ENCODE data around the gene PRKD2.

The PRKD2 gene

DNA sequence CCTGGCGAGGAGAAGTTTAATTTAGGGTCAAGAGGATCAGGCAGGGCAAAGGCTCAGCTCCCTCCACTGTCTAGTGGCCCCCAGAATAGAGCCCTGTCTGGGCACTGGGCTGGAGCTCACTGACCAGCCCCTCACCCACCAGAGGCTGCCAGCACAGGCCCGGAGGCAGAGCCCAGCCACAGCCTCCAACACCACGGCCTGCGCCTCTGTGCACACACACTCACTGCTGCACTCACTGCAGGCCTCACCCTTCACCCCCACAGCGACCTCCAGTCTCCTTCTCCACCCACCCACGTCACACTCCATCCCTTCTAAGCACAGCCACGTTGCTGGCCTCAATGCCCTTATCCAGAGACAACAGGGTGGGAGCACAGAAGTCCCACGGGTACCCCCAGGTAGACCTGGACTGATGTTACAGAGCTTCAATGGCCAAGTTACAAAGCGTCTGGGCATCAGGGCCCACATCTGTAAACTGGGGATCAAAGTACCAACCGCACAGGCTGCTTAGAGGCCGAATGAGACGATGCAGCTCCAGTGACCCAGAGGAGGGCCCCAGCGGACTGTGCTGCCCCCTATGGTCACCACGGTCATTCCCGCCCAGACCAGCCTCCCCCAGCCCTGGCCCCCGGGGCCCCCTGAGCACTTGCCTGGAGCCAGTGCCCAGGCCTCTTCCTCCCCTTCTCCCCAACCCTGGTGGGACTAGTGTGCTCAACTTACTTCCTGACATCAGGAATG, 4.5 kb upstream of the PRKD2 start:
- Histone ChIP-seq H2AFZ (ENCODE audit: low read depth, low read length) (no peak overlapping the region), H3K4me1 (ENCODE audit: low read length) (peaks cover 30% of the 10 kb centered on the region), H4K20me1 (ENCODE audit: insufficient read depth, low read length) (peaks cover 9% of the 10 kb centered on the region; the same call in 1 of the 2 replicates), H3K36me3 (replicated peaks; ENCODE audit: low read depth, low read length) (peaks cover 51% of the 10 kb centered on the region), H3K4me2 (ENCODE audit: low read length) (no peak overlapping the region), H3K27me3 (ENCODE audit: low read depth, low read length) (no peaks in the 10 kb centered on the region), H3K9ac (ENCODE audit: low read length) (no peak overlapping the region), H3K79me2 (ENCODE audit: low read length) (peaks cover 4% of the 10 kb centered on the region), H3K9me3 (ENCODE audit: insufficient read depth, low read length) (no peaks in the 10 kb centered on the region), H3K4me3 (ENCODE audit: low read length) (no peak overlapping the region), H3K27ac (ENCODE audit: low read length) (no peak overlapping the region)
- TF ChIP-seq, protein P1, sequence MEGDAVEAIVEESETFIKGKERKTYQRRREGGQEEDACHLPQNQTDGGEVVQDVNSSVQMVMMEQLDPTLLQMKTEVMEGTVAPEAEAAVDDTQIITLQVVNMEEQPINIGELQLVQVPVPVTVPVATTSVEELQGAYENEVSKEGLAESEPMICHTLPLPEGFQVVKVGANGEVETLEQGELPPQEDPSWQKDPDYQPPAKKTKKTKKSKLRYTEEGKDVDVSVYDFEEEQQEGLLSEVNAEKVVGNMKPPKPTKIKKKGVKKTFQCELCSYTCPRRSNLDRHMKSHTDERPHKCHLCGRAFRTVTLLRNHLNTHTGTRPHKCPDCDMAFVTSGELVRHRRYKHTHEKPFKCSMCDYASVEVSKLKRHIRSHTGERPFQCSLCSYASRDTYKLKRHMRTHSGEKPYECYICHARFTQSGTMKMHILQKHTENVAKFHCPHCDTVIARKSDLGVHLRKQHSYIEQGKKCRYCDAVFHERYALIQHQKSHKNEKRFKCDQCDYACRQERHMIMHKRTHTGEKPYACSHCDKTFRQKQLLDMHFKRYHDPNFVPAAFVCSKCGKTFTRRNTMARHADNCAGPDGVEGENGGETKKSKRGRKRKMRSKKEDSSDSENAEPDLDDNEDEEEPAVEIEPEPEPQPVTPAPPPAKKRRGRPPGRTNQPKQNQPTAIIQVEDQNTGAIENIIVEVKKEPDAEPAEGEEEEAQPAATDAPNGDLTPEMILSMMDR (IDR thresholded peaks at IDR 0.05; ENCODE audit: low read depth, low read length) = no peak

DNA sequence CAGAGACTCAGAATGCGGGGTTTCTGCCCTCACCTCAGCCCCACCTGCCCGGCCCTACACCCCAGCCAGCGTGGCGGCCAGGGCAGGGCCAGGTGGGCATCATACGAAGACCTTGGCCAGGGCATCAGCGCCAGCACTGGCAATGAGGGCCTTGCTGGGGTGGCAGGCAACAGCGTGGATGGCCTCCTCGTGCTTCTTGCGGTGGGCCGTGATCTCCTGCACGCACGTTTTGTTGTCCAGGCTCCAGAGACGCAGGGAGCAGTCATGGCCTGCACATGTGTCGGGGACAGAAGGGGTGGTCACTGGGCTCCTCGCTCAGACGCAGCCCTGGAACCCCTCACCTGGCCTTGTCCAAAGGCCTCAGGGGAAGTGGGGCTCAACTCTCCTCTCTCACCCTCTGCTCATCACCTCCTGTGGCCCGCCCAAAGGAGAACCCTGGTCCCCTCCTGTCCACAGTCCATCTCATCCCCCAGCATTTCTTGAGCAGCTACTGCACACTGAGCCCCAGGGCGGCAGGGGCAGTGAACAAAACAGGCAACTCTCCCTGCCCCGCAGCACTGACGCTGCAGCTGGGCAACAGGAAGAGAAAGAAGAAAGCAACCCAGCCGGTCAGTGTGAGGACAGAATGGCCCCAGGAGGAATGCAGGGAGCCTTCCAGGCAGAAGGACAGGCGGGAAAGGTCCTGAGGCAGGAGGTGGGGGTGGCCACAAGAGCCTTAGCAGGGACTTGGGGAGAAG, 3.8 kb upstream of the PRKD2 start:
- Histone ChIP-seq H3K79me2 (ENCODE audit: low read length) (peaks cover 11% of the 10 kb centered on the region), H2AFZ (ENCODE audit: low read depth, low read length) (no peak overlapping the region), H3K9ac (ENCODE audit: low read length) (no peak overlapping the region), H3K4me2 (ENCODE audit: low read length) (no peak overlapping the region), H4K20me1 (ENCODE audit: insufficient read depth, low read length) (peaks cover 5% of the 10 kb centered on the region; the same call in 1 of the 2 replicates), H3K9me3 (ENCODE audit: insufficient read depth, low read length) (no peaks in the 10 kb centered on the region), H3K27ac (ENCODE audit: low read length) (no peak overlapping the region), H3K36me3 (replicated peaks; ENCODE audit: low read depth, low read length) (peaks cover 45% of the 10 kb centered on the region), H3K4me3 (ENCODE audit: low read length) (no peak overlapping the region), H3K27me3 (ENCODE audit: low read depth, low read length) (no peaks in the 10 kb centered on the region), H3K4me1 (ENCODE audit: low read length) (peaks cover 31% of the 10 kb centered on the region)
- no peak for TF ChIP-seq EZH2phosphoT487 (IDR thresholded peaks at IDR 0.05; ENCODE audit: low read depth)
- TF ChIP-seq, protein P1 (IDR thresholded peaks at IDR 0.05; ENCODE audit: low read depth, low read length) = no peak

DNA sequence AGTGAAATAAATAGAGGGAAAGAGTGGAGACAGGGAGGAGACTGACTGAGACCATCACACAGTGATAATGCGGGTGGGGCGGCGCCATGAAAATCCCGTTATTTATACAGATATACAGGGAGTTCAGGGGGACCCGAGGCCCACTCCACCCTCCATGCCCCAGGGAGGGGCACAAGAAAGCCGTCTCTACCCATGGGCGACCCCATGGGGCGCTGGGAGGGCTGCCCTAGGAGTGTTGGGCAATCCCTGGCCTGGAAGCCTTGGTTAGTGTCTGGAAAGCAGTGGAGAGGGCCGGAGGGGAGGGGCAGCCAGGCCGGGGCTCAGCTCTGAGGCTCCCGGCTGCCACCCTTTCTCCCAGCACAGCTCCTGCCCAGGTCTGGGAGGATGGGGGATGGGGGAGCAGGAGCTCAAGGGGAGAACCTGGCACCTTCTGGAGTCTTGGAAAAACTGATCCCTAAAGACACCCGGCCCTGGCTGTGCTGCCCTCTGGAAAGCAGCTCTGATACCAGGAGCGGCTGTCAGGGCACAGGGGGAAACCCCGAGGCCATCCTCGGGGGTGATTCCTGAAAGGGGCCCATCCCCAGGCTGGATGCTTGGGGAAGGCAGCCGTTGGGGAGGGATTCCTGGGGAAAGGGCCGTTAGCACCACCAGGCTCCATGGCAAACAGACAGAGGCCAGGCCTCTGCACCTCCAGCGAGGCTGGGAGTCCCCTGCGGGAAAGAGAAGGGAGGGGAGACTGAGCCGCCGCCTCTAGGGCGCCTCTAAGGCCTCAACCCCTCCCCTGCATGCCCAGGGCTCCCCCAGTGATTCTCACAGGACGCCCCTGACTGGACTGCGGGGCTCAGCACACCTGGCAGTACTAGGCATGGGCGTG, 3.0 kb upstream of the PRKD2 start:
- TF ChIP-seq, protein P1 (IDR thresholded peaks at IDR 0.05; ENCODE audit: low read depth, low read length) = no peak
- TF ChIP-seq EZH2phosphoT487 (IDR thresholded peaks at IDR 0.05; ENCODE audit: low read depth) = no peak

More for the DNA sequence above, 3.0 kb upstream of the PRKD2 start:
- Histone ChIP-seq H3K27me3 (ENCODE audit: low read depth, low read length) (no peaks in the 10 kb centered on the region), H4K20me1 (ENCODE audit: insufficient read depth, low read length) (peaks cover 5% of the 10 kb centered on the region; the same call in 1 of the 2 replicates), H3K36me3 (replicated peaks; ENCODE audit: low read depth, low read length) (peaks cover 38% of the 10 kb centered on the region), H3K4me3 (ENCODE audit: low read length) (no peak overlapping the region), H3K9me3 (ENCODE audit: insufficient read depth, low read length) (no peaks in the 10 kb centered on the region), H3K79me2 (ENCODE audit: low read length) (peaks cover 20% of the 10 kb centered on the region), H3K4me1 (ENCODE audit: low read length) (peaks cover 39% of the 10 kb centered on the region), H3K4me2 (ENCODE audit: low read length) (peak overlapping the region; percentile 77; the same call in 1 of the 2 replicates), H2AFZ (ENCODE audit: low read depth, low read length) (no peak overlapping the region), H3K27ac (ENCODE audit: low read length) (peak overlapping the region; percentile 74), H3K9ac (ENCODE audit: low read length) (no peak overlapping the region)

Data from OCI-LY3 (cell line).